Endometrial microvascular endothelial cells (primary cell): Measurements from ENCODE around the gene MAP3K14. TPM values are rescaled to one million over a fixed set of nuclear protein-coding genes. Genes with fewer than 3 reads are reported as not detected.

ENCODE experiments used
- in situ Hi-C: cut with HindIII; loops from 2 replicates; pipeline ENCODE4 v1.10.0; 2017; ENCODE audit warnings: low sequenced_read_pairs, low pct_unique_long_range_greater_than_20kb; ENCODE audit errors: inconsistent ontology term
- total RNA-seq: library from RNA; depleted of rRNA; stranded (reverse); fragments of >200 nt; gene quantifications from one replicate; pipeline ENCODE4 v1.2.3, GENCODE V29; 2015; ENCODE audit errors: inconsistent ontology term

MAP3K14 gene
- total RNA-seq, 1 donor from 2014 or later = 5.8 TPM

DNA sequence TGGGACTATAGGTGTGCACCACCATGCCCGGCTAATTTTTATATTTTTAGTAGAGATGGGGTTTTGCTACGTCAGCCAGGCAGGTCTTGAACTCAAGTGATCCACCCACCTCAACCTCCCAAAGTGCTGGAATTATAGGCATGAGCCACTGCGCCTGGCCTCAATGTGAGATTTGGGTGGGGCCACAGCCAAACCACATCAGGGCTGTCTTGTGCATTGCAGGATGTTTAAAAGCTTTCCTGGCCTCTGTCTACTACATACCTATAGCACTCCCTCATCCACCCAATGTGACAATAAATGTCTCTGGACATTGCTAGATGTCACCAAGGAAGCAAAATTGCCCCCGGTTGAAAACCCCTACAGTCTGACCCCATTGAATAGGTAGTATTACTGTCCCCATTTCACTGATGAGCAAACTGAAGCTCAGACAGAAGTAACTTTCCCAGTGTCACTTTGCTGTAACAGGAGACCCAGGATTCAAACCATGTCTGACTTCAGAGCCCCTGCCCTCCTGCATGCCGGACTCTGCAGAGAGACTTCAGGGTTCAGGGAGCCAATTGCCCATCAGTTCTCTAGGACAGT, 3.6 kb upstream of the MAP3K14 start:
- in situ Hi-C loops = no loop called here

DNA sequence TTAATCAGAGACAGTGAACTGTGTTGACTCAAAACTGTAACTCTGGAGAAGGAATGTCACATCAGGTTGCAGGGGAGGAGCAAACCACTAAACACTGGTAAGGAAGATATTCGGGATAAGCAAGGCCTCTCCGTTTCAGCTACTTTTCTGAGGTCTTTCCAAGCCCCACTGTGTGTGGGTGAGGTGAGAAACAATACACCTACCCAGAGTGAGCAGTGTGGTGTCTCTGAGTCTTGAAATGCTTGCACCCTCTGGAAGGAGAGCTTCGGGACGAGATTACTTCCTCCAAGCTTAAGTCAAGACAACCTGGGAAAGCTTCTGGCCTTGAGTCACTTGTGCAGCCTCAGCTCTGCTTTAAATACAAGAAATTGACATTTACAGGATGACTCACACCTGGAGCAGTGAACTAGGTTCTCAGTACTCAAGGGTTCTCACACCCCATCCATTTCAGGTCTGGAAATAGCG, 2.5 kb upstream of the MAP3K14 start:
- in situ Hi-C loops = no loop called here

DNA sequence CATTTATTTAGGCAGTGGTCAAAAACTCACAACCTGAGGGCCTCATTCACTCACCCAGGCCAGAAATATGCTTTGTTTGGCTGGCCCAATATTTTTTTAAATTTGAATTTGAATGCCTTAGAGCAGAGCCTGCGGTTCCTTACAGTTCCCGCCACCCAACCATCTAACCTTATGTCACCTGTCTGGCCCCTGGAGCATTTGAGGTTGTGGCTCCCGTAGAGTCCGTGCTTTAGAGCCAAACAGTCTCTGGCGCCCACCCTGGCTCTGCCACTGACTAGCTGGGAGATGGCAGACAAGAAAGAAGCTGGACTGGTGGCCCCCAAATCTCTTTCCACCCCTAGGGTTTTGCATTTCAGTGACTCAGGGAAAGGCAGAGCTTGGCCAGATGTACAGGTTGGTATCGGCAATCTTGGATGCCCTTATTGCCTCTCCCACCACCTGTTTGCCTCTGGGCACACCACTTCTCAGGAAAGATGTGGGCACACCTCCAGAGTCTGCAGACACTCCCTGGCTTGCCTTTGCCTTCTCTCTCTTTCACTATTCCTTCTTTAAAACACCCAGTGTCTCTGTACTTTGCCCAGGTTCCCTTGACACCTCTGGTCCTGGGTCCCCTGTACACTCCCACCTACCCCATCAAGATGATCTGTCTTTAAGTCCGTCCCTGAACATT, 1.9 kb upstream of the MAP3K14 start:
- in situ Hi-C loops = no loop called here

DNA sequence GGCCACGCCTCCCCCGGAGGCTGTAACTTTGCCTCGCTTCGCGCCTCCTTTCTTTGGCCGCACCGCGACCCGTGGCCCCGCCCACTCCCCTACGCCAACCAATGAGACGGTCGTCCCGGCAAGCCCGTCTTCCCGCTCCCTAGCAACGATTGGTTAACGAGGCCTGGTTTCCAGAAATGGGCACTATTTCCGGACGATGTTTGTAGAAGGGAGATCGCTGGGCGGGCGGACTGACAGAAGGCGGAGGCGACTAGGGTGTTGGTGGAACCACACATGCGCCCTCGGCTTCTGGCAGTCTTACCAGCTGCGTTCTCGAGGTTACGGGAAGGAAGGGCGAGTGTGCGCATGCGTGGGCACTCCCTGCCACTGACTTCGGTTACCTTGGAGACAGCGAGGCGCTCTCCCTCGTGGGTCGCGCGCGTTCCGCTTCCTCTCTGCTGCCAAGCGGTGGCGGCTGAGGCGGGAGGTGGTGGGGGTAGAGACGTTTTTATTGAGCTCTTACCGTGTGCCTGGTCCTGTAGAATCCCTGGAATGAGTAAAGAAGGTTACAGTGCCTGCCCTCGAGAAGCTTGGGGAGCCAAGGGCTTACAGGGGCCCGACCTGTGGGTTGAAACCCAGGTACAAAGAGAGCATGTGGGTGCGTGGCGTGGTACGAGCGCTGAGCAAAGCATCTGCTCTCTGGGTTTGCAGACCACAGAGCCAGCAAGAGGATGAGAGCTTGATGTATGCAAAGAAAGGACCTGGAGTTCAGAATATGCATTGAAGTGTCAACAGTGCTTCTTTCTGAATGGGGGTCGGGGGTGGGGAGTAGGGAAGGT, 500 bp upstream of the MAP3K14 start:
- in situ Hi-C loops = no loop called here

DNA sequence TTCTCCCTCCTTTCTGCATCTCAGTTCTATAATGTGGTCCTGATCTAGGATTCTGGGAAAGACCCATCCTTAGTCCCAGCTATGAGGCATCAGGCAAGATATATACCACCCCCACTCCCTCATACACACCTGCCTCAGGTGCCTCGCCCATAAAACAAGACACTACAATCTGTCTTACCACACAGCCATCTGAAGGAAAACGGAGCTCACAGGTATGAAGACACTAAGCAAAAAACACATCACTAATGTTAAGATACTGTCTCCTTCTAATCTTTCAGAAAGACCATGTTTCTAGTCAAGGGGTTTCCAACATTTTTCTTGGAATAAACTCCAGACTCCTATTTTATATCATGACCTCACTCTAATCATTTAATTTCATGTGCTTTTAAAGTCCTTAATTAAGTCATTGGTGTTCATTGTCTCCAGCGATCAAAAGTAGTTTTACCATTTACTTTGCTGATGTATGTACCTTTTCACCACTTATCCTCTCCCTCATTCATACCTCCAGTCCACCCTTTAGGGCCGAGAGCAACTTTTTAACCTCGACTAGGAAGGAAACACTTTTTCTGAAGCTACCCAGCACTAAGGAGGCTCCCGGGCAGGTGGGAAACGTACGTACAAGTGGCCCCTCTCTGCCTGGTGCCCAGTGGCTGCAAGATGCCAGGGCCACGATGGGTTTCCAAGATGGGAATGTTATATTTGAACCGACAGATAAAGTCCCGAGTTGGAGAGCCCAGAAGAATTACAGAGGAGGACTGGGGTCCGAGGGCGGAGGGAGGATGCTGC, 979 bp downstream of the MAP3K14 start:
- in situ Hi-C loops = no loop called here

DNA sequence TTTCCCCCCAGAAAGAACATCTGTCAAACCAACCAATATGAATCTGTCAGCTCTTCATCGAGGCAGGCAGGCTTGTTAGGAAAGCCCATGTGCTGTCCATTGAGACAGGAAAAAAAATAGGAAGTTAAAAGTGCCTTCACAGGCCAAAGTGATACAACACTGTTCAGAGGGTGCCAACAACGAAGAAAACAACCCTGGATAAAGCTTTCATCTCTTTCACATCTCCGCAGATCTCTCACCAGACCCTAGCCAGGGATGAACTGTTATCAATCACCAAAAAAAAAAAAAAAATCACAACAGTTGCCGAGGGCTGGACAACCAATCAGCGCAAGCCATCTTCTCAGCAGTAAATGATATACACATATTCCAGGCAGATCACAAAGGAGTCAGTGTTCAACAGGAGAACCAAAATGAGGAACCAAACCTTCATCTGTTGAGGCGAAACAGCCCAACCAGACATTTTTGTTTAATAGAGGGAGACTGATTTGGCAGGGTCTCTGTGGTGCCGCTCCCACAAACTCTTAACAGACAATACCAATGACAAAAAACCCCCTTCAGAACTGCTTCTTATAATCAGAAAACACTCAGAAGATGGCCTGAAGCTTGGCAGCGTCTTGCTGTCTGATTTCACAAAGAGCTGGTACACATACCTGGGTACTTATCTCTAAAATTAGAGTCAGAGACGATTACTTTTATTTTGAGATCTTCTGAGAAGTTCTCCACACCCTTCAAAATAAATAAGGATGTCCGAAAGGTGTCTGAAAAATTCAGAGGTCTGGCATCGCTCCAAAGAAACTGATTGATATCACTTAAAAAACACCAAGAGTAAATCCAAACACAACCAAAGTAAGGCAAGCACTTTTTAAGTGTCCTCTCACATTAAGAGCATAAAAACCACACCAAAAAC, 1.8 kb downstream of the MAP3K14 start:
- in situ Hi-C loops = no loop called here

DNA sequence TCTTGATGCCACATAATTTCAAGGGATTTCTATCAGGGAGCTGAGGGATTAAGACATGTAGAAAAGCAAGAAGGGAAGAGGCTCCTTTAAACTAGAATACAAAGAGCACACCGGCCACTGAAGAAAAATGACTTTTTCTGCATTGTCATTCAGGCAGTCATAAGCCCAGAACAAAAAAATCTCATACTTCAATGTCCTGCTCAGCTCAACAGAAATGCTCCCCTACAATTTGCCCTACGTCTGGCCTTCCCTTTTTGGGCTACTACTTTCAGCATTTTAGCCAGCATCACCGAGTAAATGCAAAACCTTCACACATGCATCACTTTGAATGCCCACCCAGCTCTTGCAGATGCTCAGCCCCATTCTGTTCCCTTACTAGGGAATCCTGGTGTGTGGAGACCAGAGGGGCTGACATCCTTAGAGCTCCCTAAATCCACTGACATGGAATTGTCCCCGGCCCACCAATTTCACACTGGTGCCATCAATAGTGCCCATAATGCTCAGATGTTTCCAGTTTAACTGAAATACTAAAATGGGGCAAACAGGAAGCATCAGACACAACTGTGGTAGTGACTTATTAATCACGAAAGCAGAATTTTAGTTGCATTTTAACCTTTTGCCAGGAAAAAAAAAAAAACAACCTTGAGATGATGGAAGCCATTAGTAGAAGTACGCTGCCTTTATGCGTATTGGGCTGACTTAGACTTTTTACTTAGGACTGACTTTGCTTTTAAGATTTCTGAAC, 2.7 kb downstream of the MAP3K14 start:
- in situ Hi-C loops = no loop called here

DNA sequence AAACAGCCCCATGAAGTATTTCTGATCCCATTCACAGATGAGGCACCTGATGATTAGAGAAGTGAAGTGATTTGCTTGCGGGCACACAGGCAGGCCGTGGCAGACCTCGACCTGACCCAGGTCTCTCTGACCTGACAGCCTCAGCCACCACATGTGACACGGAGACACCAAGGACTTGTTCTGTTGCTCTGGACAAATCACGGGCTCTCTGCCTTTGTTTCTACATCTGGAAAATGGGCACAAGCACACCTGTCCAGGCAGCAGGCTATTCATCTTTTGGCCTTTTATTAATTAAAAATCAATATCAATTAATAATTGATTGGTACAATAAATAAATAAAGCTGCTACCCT, 3.4 kb downstream of the MAP3K14 start:
- in situ Hi-C loops = no loop called here

DNA sequence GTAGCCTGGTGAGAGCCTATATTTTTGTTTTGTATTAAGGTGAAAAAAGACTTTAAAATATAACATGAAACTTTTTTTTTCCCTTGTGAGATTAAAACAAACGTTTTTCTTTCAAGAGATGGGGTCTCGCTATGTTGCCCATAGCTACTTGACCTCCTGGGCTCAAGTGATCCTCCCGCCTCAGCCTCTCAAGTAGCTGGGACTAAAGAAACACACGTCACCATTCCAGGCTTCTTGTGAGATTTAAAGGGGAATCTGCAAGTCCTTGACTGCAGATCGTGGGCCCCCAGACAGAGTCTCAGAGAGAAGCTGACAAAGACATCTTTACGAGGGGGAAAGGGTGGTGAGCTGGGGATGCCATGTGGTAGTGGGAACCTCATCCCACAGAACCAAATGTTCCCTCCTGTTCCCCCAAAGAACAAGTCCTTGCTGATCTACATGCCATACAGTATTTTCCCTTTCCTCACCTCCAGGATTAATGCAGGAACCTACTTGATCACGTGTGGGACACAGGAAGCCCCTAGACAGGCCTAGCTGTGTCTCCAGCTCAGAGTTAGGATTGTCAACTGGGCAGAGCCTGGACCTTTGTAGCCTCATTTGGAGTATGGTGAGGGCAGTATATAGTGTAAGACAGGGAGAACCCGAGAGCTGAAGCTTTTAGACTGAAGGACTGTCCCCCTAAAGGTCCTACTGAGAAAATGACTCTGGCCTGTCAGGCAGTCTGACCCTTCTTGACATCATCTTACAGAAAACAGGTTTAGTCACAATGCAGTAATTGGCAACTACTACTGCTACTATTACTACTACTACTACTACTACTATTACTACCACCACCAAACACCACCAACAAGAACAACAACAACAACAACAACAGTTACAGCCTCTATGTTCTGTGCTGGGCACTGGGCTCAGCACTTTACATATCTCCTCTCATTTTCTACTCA, 4.1 kb downstream of the MAP3K14 start:
- in situ Hi-C loops = no loop called here

DNA sequence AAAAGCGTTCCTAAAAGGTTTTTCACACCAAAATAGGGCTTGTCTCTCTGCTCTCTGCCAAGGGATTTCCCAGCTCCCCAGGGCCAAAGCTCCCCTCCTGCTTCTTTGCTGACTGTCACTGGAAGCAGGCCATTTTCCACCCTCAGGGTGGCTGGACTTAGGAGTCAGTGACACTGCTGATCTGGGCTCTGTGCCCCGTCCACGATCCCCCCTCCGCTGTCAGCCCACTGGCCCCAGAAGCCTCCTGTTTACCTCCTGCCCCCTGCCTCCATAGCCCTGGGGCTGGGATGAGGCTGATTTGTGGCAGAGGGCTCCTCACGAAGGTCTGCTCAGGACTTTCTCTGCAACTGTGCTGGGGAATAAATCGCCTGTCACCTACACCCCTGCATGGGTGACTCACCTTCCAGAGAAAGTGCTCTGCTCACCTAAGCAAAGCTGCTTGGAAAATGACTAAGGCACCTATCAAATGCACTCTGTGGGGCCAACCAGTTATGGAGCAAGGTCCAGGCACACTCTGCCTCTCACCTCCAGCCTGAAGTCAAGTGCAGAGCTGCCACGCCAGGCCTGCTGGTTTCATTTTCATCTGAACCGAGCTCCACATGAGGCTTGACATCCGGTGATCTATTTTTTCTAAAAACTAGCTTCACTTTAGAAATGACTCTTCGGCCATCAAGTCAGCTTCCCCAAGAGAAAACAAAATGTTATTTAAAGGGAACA, 4.9 kb downstream of the MAP3K14 start:
- in situ Hi-C loops = no loop called here

DNA sequence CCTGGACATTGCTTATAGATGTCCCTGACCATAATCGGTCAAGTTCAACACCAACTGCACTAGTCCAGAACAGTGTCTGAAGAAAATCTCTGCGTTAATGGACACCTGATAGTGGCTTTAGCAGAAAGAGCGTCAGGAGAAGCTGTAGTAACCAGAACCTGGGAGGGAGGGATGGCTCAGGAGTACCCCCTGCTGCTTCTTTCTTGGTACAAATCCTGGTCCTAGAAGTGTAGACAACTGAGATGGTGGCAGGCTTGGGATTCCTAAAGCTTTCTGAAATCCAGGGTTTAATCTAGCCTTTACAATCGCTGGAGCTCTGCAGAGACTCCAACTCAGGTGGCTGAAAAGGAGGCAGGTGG, 5.4 kb downstream of the MAP3K14 start:
- in situ Hi-C loops = no loop called here

DNA sequence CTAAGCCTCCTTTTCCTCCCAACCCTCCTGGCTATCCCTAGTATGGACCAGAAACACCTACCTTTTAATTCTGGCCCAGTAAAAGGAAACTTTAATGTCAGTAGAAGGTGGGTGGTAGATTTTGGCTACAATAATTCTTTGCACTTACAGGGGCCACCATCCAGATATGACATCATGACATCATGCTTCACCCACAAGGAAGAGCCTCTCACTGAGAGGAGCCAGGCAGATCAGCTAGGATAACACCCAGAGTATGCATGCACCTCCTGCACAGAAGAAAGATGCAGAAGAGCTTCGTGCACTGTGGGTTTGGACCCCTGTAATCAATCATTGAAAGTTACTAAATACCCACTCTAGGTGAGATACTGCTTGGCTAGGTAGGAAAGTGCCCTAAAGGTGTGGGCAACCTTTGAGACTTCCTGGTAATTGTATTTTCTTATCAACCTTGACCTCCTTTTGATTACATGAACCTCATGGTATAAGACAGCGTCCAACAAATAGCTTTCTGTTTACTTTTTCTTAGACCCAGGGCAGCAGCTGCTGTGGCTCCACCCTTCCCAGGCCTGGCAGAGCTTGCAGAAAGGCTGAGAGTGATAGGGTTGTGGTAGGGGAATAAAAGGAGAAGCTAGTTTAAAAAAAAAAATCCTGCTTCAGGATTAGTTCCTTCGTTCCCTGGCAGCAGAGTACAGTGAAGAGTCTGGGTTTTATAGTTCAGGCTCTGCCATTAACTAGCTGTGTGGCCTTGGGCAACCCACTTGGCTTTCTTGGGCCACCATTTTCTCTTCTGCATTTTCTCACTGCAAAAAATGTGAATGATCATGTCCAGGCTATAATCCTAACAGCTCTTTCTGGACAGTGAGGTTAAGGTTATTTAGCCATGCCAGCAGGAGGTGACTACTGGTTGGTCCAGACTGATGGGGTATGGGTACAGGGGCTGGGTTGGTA, 6.2 kb downstream of the MAP3K14 start:
- in situ Hi-C loops = no loop called here

DNA sequence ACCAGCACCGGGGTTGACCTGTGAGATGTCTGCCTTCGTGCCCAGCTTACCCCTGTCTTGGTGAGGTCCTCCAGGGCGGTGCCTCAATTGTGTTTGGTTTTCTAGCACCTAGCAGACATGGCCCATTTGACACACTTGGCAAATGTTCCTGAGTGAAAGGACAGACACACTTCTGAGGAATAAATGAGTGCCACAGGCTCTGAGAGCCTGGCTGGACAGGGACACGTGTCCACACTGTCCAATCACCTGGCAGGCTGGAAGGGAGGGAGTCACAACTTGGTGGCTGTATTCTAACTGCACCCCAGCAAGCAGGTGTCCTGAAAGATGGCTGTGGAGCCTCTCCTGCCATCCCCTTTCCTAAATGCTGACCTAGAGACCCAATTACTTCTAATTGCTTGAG, 7.4 kb downstream of the MAP3K14 start:
- in situ Hi-C loops = no loop called here

DNA sequence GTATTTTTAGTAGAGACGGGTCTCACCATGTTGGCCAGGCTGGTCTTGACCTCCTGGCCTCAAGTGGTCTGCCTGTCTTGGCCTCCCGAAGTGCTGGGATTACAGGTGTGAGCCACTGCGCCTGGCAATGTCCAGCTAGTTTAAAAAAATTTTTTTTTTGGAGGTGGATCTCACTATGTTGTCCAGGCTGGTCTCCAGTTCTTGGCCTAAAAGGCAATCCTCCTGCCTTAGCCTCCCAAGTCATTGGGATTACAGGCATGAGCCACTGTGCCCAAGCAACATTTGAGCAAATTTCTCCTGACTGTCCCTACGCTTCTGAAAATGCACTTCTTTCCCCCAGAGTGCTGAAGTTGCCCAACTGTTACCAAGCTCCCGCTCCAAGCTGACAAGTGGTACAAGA, 8.0 kb downstream of the MAP3K14 start:
- in situ Hi-C loops = no loop called here

DNA sequence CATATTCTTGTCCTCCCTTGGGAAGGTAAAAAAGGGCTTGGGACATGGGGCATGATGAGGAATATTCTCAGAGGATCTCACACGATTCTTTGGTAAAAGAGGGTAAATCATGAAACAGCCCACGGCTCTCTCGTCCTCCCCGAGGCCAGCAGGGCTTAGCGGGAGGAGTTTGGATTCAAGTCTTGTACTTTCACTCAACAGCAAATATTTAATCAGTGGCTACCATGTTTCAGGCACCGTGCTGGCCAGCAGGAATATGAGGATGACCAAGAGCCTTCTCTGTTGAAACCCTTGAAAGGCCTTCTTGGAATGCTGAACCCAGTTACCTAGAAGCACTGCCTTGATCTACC, 8.8 kb downstream of the MAP3K14 start:
- in situ Hi-C loops = no loop called here
